CD14-positive monocyte (primary cell): ENCODE results near the gene CNNM1. TPM values are rescaled to one million over a fixed set of nuclear protein-coding genes. Genes with fewer than 3 reads are reported as not detected.

Experiments used
- DNase-seq, 3 donors: peaks; one replicate each; pipeline ENCODE4 v3.0.0-alpha.2; 2011 to 2022
- H2AFZ ChIP-seq: 2 replicates; pipeline ENCODE4 v1.6.0; 2012; ENCODE audit warnings: mild to moderate bottlenecking, low read depth, low read length, inconsistent platforms; ENCODE audit not compliant: insufficient read depth, poor library complexity, severe bottlenecking
- H3K27ac ChIP-seq, 2 donors: 1 replicate in 1 of 2; 2 replicates in 1 of 2; pipeline ENCODE4 v1.5.1; 2012 to 2013; ENCODE audit warnings: low read length in 2 of 2, control low read depth in 1 of 2, inconsistent platforms in 1 of 2, low read depth in 1 of 2, mild to moderate bottlenecking in 1 of 2
- H3K27me3 ChIP-seq, 2 donors: one replicate each; pipeline versions ENCODE4 v1.6.0 to v1.6.1; 2011 to 2013; ENCODE audit warnings: low read length in 2 of 2; ENCODE audit not compliant: control insufficient read depth in 2 of 2, insufficient read depth in 2 of 2
- H3K36me3 ChIP-seq, 2 donors: replicated peaks in 1 of 2; 1 replicate in 1 of 2; 2 replicates in 1 of 2; pipeline versions ENCODE4 v1.5.1 to v1.6.1; 2012 to 2013; ENCODE audit warnings: low read length in 2 of 2, control low read depth in 1 of 2, inconsistent platforms in 1 of 2, mild to moderate bottlenecking in 1 of 2; ENCODE audit not compliant: insufficient read depth in 2 of 2, control insufficient read depth in 1 of 2
- H3K4me1 ChIP-seq, 2 donors: 1 replicate in 1 of 2; 2 replicates in 1 of 2; pipeline versions ENCODE4 v1.5.1 to v1.6.1; 2012 to 2013; ENCODE audit warnings: low read length in 2 of 2, control low read depth in 1 of 2, inconsistent platforms in 1 of 2, mild to moderate bottlenecking in 1 of 2, moderate library complexity in 1 of 2; ENCODE audit not compliant: insufficient read depth in 2 of 2, control insufficient read depth in 1 of 2
- H3K4me2 ChIP-seq: replicated peaks from 2 replicates; pipeline ENCODE3; 2012; ENCODE audit warnings: low read length, moderate library complexity, mild to moderate bottlenecking; ENCODE audit not compliant: poor library complexity, severe bottlenecking; ENCODE audit errors: extremely low read depth
- H3K4me3 ChIP-seq, 3 experiments: fragments of 200-600 bp in 1 of 3; sonication (generic) in 1 of 3; replicated peaks in 1 of 3; 1 replicate in 2 of 3; 2 replicates in 1 of 3; pipeline ENCODE4 v1.5.1; 2011 to 2013; ENCODE audit warnings: low read length in 3 of 3, mild to moderate bottlenecking in 3 of 3, control low read depth in 2 of 3, low read depth in 2 of 3, inconsistent platforms in 1 of 3, moderate library complexity in 1 of 3
- H3K79me2 ChIP-seq: 2 replicates; pipeline ENCODE4 v1.6.0; 2012; ENCODE audit warnings: mild to moderate bottlenecking, control low read depth, inconsistent platforms, low read length, moderate library complexity; ENCODE audit not compliant: insufficient read depth
- H3K9ac ChIP-seq: 2 replicates; pipeline ENCODE4 v1.6.0; 2017; ENCODE audit warnings: low read length, mild to moderate bottlenecking; ENCODE audit not compliant: insufficient read depth, poor library complexity, severe bottlenecking
- H3K9me3 ChIP-seq, 2 donors: replicated peaks in 1 of 2; 1 replicate in 1 of 2; 2 replicates in 1 of 2; pipeline versions ENCODE4 v1.5.1 to v1.6.1; 2012 to 2013; ENCODE audit warnings: low read length in 2 of 2, control low read depth in 1 of 2; ENCODE audit not compliant: control insufficient read depth in 1 of 2, insufficient read depth in 1 of 2
- H4K20me1 ChIP-seq: 2 replicates; pipeline ENCODE4 v1.6.0; 2012; ENCODE audit warnings: mild to moderate bottlenecking, low read length, control low read depth, moderate library complexity; ENCODE audit not compliant: insufficient read depth
- H3K27ac Mint-ChIP-seq, 7 donors: one replicate each; pipeline ENCODE4 v1.8.0; 2020; ENCODE audit warnings: mild to moderate bottlenecking in 7 of 7, mixed read lengths in 7 of 7, moderate library complexity in 6 of 7, inconsistent platforms in 2 of 7
- H3K27me3 Mint-ChIP-seq, 3 donors: one replicate each; pipeline ENCODE4 v1.8.0; 2021 to 2022; ENCODE audit warnings: low read depth in 3 of 3, mild to moderate bottlenecking in 3 of 3, mixed read lengths in 3 of 3, moderate library complexity in 3 of 3, inconsistent platforms in 1 of 3
- H3K36me3 Mint-ChIP-seq, 2 donors: one replicate each; pipeline ENCODE4 v1.8.0; 2020; ENCODE audit warnings: mixed read lengths in 2 of 2, inconsistent platforms in 1 of 2, mild to moderate bottlenecking in 1 of 2
- H3K4me1 Mint-ChIP-seq: one replicate; pipeline ENCODE4 v1.8.0; 2020; ENCODE audit warnings: mild to moderate bottlenecking, mixed read lengths
- H3K4me3 Mint-ChIP-seq, 2 donors: one replicate each; pipeline ENCODE4 v1.8.0; 2020; ENCODE audit warnings: mild to moderate bottlenecking in 2 of 2, mixed read lengths in 2 of 2, moderate library complexity in 1 of 2
- H3K9me3 Mint-ChIP-seq, 7 donors: one replicate each; pipeline ENCODE4 v1.8.0; 2020 to 2022; ENCODE audit warnings: mixed read lengths in 7 of 7, mild to moderate bottlenecking in 6 of 7, moderate library complexity in 6 of 7, inconsistent platforms in 2 of 7
- CTCF ChIP-seq: fragments of 200-600 bp; IDR thresholded peaks from one replicate; pipeline ENCODE4 v1.8.0; 2022; ENCODE audit warnings: antibody characterized with exemption, mild to moderate bottlenecking
- WGBS: methylation state at CpG from one replicate; pipeline ENCODE4 v1.1.5; 2013; ENCODE audit warnings: missing lambda C conversion rate; ENCODE audit not compliant: insufficient coverage; 5-methylcytosine and 5-hydroxymethylcytosine counted together
- intact Hi-C, 2 donors: fragments of 100-400 bp; cut with micrococcal nuclease; formaldehyde crosslinking; loops; one replicate each; pipeline versions ENCODE4 v1.15.0 to v1.15.1; 2023
- polyA plus RNA-seq, 3 donors: library from polyadenylated mRNA; depleted of rRNA in 1 of 3; unstranded in 2 of 3; stranded (reverse) in 1 of 3; fragments of 300-500 nt in 2 of 3; fragments of >200 nt in 1 of 3; fragmentation: Illumina TruSeq in 2 of 3; gene quantifications; 1 replicate in 2 of 3; 2 replicates in 1 of 3; pipeline ENCODE4 v1.2.3, GENCODE V29; 2012 to 2021

CNNM1 gene
- polyA plus RNA-seq, 3 donors, result not detected

DNA sequence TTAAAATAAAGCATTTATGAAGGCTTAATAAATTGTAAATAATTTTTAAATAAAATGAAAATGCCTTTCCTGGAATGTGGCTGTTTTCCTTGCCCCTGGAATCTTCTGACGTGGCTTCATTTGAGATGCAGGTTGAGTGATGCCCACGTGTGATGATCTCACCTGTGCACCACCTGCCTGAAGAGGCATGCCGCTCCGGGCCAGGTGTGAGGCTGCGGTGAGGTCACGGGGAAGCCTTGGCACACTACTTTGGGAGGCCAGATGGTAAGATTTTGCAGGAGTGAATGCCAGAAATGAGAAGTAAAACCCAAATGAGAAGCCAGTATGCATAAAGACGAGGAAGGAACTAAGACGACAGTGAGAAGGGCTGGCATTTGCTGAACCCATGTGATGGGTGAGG, 65.1 kb downstream of the CNNM1 start:
- Mint-ChIP-seq H3K27ac (no peak overlapping the region), H3K9me3 (no peaks in the 10 kb centered on the region), H3K4me1 (peaks cover 5% of the 10 kb centered on the region), H3K36me3 (peaks cover 19 to 31% of the 10 kb centered on the region in 2 donors), H3K27me3 (peaks cover 1 to 3% (median 3%) of the 10 kb centered on the region in 3 donors), H3K4me3 (no peak overlapping the region)
- Histone ChIP-seq H3K36me3 (peaks cover 3 to 27% of the 10 kb centered on the region in 2 donors), H3K79me2 (no peaks in the 10 kb centered on the region), H3K27ac (no peak overlapping the region), H3K4me1 (no peaks in the 10 kb centered on the region), H3K4me2 (no peak overlapping the region), H3K27me3 (no peaks in the 10 kb centered on the region), H3K9me3 (no peaks in the 10 kb centered on the region), H2AFZ (no peak overlapping the region), H3K4me3 (no peak overlapping the region), H4K20me1 (no peaks in the 10 kb centered on the region), H3K9ac (no peak overlapping the region)
- intact Hi-C loops, result loop anchor here (5.0 to 10.0 kb wide), 2 partner anchors 218 to 221 kb away; no protein-coding TSS in a partner anchor
- TF ChIP-seq CTCF, result no peak
- 56% methylated on average over 8 of the region's 8 CpGs for WGBS
- DNase-seq, result no peak

GRCh38 chr10:99394761-99395386, 65.7 kb downstream of the CNNM1 start:
- no peaks in the 10 kb centered on the region for H4K20me1 ChIP-seq
- peaks cover 1 to 3% (median 3%) of the 10 kb centered on the region in 3 donors for H3K27me3 Mint-ChIP-seq
- no peaks in the 10 kb centered on the region for H3K9me3 Mint-ChIP-seq
- intact Hi-C loops, result loop anchor here (5.0 to 10.0 kb wide), 2 partner anchors 217 to 220 kb away; no protein-coding TSS in a partner anchor
- no peak for DNase-seq
- H3K4me2 ChIP-seq, result no peak overlapping the region
- no peak overlapping the region for H2AFZ ChIP-seq
- H3K4me3 ChIP-seq, result no peak overlapping the region
- no peaks in the 10 kb centered on the region for H3K27me3 ChIP-seq
- peaks cover 5% of the 10 kb centered on the region for H3K4me1 Mint-ChIP-seq
- no peak overlapping the region for H3K27ac Mint-ChIP-seq
- no peak for TF ChIP-seq CTCF
- H3K27ac ChIP-seq, result no peak overlapping the region
- H3K79me2 ChIP-seq, result no peaks in the 10 kb centered on the region
- WGBS, result 92% methylated on average over 2 of the region's 7 CpGs
- H3K9ac ChIP-seq, result no peak overlapping the region
- H3K36me3 ChIP-seq, result peaks cover 3 to 33% of the 10 kb centered on the region in 2 donors
- no peaks in the 10 kb centered on the region for H3K4me1 ChIP-seq
- no peak overlapping the region for H3K4me3 Mint-ChIP-seq
- H3K9me3 ChIP-seq, result no peaks in the 10 kb centered on the region
- peaks cover 21 to 37% of the 10 kb centered on the region in 2 donors for H3K36me3 Mint-ChIP-seq
